SKM-1 treated with dmso at 0.1 percent for 144 hours (cell line): Measurements from ENCODE around the gene OVCH2.
A peak's percentile ranks its signal among the peaks of the same experiment; 100 is the strongest.
"Not testable (repeated sequence)": the region's sequence is repeated elsewhere in the genome, so short reads cannot be mapped to it uniquely, and the experiment has no call there.

ENCODE experiments used
- DNase-seq: peaks from one replicate; lab custom pipeline; 2025; ENCODE audit not compliant: unreplicated experiment; lab: John Stamatoyannopoulos, UW

OVCH2 gene

GRCh38 chr11:7672276-7672959 is 33.9 kb downstream of the OVCH2 start:
- no peak for DNase-seq

- no peak for DNase-seq
Measured at GRCh38 chr11:7671347-7672215, 34.7 kb downstream of the OVCH2 start.

DNA sequence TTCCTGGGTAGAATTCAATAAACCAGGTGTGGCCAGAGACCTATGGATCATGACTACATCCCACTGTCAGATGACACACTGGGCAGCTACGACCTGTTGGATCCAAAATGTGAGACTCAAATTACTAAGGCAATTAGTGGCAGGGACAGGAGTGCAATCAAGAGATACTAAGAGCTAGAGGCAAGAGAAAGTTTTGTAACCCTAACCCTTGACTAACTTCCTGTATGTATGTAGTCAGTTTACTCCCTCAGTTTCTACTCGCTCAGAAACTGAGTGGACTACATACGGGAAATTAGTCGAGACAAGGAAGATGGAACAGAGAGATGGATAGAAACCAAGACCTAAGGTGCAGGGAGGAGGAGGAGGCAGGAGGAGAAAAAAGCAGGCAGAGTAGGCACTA is 35.6 kb downstream of the OVCH2 start:
- peak; percentile 36 for DNase-seq

GRCh38 chr11:7668911-7669310 is 37.4 kb downstream of the OVCH2 start:
- DNase-seq, result no peak

- DNase-seq, result no peak
Measured at GRCh38 chr11:7668464-7668863, 37.8 kb downstream of the OVCH2 start.

GRCh38 chr11:7667460-7667859 is 38.8 kb downstream of the OVCH2 start:
- no peak for DNase-seq

DNA sequence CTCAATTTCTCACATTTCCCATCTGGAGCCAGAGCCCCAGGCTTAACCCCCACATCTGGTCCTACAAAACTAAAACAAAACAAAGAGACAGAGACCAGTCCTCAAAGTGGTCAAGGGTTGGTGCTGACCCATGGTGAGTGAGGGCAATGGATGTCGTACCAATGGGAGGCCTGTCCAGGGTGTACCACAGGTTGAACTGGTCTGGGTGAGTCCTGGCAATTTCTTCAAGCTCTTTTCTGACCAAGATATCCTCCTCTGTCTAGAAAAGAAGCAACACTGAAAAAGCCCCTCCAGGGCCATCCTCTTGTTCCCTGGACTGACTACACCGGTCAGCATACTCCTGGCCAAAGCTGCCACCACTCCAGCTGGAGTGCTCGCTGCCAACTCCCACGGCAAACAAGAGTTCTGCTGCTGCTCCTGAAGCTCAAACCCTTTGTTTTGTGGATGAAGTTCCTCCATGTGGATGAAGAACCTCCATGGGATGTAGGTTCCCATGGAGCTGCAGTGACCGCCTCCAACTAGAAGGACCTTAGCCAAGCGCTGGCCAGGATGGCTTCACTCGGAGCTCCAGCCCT is 39.9 kb downstream of the OVCH2 start:
- no peak for DNase-seq

- DNase-seq, result peak; percentile 44
Measured at GRCh38 chr11:7665473-7666291, 40.6 kb downstream of the OVCH2 start.

DNA sequence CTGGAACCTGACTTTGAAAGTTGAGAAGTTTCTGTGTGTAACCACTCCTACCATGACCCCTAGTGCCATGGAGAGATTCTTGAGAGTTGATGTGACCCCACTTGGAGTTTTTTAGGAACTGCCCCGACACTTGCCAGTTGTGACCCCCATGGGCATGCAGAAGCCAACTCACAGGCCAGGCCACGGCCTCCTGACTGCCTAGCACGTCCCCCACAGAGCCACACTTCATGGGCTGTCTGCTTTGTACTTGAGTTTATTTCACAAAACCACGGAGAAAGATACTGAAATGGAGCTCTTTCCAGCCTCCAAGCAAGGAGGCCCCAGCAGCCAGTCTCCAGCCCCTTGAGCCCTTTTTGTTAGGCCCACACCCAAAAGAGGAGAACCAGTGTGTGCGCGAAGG is 41.4 kb downstream of the OVCH2 start:
- no peak for DNase-seq

GRCh38 chr11:7663531-7663930 is 42.7 kb downstream of the OVCH2 start:
- not testable (repeated sequence) for DNase-seq

DNA sequence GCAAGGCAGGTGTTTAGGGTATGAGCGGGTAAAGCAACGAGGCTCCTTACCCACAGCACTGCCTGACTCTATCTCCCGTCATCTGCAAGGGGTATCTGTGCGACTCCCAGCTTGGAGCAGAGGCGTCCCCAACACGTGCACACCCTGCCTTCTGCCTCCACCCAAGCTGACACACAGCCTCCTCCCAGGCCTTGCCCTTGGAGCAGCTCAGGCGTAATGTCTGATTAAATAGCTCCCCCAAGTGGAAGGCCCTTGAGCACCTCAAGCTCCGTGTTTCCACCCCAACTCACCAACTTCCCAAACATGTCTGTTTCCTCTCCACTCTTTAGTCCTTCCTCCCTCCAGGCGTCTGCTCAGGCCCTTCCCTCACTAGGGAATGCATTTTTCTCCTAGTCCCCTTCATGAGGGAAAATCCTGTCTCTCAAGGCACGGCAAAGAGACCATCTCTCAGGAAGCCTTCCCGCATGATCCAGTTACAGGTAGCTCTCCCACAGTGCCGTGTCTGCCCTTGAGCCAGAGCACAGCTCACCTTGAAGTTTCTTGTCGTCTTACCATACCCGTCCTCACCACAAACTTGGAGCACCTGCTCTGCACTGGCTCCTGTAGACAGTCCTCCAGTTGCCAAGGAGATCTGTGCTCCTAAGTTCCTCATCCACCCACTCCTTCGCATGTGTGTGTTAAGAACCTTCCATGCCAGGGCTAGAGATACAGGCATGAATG is 48.8 kb downstream of the OVCH2 start:
- no peak for DNase-seq

- no peak for DNase-seq
Measured at GRCh38 chr11:7656704-7657103, 49.6 kb downstream of the OVCH2 start.

DNA sequence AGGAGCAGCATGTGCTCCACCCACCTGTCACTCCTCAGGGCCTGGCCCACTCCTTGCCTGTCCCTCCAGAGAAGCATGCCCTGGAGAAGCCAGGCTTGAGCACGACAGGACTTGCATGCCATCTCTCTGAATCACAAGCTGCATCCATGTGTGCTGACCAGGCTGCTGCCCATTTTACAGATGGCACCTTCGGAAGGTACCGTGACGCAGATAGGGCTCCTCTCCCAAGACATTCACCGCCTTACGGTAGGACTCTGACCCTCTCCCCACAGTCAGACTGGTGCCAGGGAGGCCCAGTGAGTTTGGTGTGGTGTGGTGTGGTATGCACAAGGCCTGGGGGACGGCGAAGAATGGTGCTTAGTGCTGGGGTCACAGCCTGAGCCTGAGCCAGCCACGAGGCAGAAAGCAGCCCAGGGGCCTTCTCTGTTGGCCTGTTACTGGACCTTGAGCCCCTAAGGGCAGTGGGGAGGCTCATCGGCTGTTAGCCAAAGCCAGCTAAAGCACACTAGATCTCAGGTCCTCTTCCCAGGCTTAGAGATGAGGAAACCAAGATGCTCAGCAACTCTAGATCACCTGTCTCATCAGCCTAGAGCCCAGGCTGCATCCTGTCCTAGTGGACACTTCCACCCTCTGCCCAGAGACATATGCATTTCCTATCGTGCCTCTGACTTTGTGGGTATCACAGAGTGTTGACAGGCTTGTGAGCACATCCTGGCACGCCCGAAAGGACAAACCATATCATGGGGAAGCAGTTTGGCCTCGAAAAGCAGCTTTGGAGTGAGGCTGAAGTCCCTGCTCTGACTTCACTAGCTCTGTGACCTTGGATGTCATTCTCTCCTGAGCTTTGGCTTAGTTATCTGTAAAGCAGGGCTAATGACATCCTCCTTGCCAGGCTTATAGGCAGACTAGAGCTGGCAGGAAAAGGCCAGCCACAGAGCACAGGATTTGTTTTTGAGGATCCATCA is 50.7 kb downstream of the OVCH2 start:
- no peak for DNase-seq

GRCh38 chr11:7654195-7654705 is 52.0 kb downstream of the OVCH2 start:
- DNase-seq, result no peak

DNA sequence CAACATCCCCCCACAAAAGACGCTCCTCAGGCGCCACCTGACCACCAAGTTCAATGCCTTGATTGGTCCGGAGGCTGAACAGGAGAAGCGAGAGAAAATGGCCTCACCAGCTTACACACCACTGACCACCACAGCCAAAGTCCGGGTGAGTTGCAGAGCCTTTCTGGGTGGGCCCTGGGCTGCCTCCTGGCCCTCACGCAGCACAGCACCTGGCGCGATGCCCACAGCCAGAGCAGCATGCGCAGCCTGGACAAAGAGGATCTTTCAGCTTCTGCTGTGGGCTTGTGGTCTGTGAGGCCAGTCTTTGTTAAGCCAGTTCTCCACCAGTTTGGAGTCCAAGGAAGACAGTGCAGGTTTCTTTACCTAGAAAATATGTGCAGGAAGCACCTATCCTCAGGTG is 54.6 kb downstream of the OVCH2 start:
- no peak for DNase-seq

DNA sequence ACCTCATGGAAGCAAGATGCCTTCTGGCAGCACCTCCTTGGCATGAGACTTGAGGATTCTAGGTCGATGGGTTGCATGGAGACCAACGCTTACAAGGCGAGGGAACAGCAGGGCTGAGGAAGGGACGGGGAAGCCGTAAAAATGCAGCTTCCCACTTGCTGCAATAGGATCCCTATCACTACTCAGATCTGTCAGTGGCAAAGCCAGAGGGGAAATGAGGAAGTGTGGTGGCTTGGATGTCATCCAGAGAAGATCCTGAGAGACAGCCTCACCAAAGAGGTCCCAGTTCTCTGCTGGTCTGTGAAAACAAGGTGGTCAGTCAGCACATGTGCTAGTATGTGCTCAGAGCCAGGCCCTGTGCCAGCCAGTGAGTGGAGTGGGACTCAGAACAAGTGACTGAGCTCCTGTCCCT is 55.1 kb downstream of the OVCH2 start:
- DNase-seq, result peak; percentile 60

DNA sequence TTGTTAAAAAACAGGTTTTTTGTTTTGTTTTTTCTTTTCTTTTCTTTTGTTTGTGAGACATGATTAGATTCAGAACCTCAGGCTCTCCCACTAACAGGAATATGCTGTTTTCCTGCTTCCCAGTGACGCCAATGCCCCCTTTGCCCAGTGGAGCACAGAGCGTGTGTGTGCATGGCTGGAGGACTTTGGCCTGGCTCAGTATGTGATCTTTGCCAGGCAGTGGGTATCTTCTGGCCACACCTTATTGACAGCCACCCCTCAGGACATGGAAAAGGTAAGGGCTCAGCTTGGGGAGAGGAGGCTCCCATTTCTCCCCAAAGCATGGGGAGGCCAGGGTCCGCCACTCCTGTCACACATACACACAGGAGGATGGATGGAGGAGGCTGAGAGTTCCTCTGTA is 58.0 kb downstream of the OVCH2 start:
- no peak for DNase-seq

- no peak for DNase-seq
Measured at GRCh38 chr11:7646866-7647265, 59.4 kb downstream of the OVCH2 start.

DNA sequence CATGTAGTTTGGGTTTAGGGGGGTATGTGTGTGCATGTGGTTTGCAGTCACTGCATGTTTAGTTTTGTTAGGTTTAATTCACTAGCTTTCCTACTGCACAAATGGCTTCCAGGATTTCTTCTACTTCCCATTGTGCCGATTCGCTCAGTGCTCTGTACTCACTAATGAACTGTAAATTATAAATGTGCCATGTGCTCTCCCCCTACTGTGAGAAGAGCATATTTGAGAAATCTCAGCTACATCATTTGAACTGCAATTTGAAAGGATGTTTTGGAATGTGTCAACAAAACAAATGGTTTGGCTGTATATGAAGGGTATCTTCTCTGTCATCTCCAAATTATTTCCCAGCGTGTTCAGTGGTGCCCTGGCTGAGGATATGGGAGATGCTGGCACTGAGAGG is 61.1 kb downstream of the OVCH2 start:
- DNase-seq, result no peak
